ENCODE measurements around the gene PHF2. TPM values are rescaled to one million over a fixed set of nuclear protein-coding genes. Genes with fewer than 3 reads are reported as not detected.

Gene PHF2
- polyA plus RNA-seq, 4 donors = 41.7 to 43.9 (median 43.0) TPM

- no peak for DNase-seq (ENCODE audit: low read depth in 4 of 4, low spot score in 3 of 4)
Observed at GRCh38 chr9:93648181-93648580, 71.8 kb downstream of the PHF2 start.

GRCh38 chr9:93648836-93649235 lies 72.5 kb downstream of the PHF2 start:
- DNase-seq (ENCODE audit: low read depth in 4 of 4, low spot score in 3 of 4) = no peak

DNA sequence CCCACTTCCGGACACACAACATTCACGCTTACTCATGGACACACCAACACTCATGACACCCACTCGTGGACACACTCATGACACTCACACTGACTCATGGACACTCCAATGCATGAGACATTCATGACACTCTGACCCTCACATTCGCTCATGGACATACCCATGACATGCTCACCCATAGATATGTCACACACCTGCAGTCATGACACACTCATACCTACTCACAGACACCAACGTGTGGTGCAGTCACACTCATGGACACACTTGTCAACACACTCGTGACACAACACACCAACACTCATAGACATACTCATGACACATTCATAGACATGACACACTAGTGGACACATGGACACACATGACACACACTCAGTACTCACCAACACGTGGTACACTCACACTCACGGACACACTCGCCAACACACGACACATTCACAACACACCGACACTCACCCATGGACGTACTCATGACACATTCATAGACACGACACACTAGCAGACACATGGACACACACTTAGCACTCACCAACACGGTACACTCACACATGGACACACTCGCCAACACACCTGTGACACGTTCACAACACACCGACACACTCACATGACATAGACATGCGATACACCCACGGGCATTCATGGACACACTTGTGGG lies 73.4 kb downstream of the PHF2 start:
- DNase-seq (ENCODE audit: low read depth in 4 of 4, low spot score in 3 of 4) = no peak

- DNase-seq (ENCODE audit: low read depth in 4 of 4, low spot score in 3 of 4) = no peak
Observed at GRCh38 chr9:93650448-93650847, 74.1 kb downstream of the PHF2 start.

GRCh38 chr9:93651521-93651950 lies 75.2 kb downstream of the PHF2 start:
- DNase-seq (ENCODE audit: low read depth in 4 of 4, low spot score in 3 of 4) = no peak

GRCh38 chr9:93652604-93653592 lies 76.5 kb downstream of the PHF2 start:
- no peak for DNase-seq (ENCODE audit: low read depth in 4 of 4, low spot score in 3 of 4)

DNA sequence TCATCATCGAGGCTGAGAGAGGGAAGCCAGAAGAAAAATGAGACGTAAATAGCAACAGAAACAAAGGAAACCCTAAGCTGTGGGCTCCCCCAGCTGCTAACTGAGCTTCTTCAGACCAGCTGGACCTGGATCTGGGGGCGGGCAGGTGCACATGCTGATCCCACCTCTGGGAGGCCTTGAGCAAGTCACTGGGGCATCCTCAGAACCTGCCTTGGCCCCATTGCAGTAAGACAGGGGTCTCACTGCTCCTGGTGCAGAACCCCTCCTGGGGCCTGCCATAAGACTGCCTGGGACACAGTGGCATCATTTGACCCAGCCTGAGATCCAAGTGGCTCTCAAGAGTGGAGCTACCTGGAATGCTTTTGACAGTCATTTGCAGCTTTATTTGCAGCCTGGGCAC lies 77.4 kb downstream of the PHF2 start:
- no peak for DNase-seq (ENCODE audit: low read depth in 4 of 4, low spot score in 3 of 4)

- no peak for DNase-seq (ENCODE audit: low read depth in 4 of 4, low spot score in 3 of 4)
Observed at GRCh38 chr9:93654351-93654961, 78.1 kb downstream of the PHF2 start.

GRCh38 chr9:93655621-93656425 lies 79.4 kb downstream of the PHF2 start:
- no peak for DNase-seq (ENCODE audit: low read depth in 4 of 4, low spot score in 3 of 4)

DNA sequence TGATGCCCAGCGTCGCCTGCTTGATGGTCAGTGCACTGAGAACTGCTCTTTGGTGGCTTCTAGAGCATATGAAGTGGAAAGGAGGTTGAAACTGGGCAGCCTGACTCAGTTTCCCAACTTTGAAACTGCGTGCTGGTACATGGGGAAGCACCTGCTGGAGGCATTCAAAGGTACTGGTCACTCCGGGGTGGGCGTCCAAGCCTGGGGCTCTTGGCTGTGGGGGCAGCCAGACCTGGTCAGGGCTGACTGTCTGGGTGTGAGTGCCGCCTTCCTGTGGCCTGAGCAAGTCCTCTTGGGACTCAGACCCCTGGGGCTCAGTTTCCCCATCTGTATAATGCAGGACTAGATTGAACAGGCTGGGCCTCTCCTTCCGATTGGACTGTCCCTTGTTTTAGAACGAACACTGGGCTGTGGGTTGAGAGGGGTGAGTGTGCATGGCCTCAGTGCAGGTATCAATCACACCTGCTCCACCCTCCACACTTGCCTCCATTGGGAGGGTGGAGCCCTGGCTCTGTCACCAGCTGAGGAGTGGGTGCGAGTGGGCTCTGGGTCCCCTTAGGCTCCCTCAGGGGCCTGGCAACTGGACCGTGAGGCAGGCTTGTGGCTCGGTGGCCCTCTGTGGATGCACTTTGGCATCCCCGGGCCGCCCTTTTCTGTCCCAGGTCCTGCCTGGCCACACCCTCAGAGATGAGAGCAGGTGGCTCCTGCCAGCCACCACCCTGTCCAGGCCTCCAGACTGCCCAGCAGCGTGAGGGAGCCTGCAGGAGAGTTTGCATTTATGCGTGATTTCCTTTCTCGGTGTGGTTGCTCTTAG lies 80.2 kb downstream of the PHF2 start:
- DNase-seq (ENCODE audit: low read depth in 4 of 4, low spot score in 3 of 4) = no peak

- no peak for DNase-seq (ENCODE audit: low read depth in 4 of 4, low spot score in 3 of 4)
Observed at GRCh38 chr9:93657331-93658111, 81.1 kb downstream of the PHF2 start.

DNA sequence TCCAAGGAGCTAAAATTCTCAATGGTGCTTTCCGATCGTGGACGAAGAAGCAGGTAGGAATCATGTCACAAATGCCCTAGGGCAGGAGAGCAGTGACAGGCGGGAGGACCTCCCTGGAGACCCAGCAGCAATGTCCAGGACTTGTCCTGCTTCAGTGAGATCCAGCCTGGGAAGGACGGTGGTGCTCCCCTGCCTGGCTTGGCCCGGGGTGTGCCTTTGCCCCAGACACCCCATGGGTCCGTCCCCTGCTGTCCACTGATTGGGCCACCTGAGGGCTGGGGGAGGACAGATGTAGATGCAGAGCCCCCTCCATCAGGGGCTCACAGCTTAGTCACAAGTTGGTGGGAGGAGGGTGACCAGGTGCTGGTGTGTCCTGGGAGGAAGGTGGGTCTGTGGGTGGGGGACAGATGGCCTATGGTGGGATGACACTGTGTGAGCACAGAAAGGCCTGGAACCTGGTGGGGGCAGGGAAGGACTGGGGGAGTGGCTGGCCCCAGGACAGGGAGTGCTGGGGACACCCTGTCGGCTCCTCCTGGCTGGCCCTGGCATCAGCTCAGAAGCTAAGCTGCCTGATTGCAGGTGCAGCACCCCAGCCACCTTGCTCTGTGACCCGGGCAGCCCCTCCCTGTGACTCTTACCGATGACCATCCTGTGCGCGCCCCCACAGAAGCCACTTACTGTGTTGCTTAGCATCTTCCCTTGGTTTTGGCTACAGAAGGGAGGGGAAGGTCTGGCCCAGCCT lies 82.0 kb downstream of the PHF2 start:
- DNase-seq (ENCODE audit: low read depth in 4 of 4, low spot score in 3 of 4) = no peak

DNA sequence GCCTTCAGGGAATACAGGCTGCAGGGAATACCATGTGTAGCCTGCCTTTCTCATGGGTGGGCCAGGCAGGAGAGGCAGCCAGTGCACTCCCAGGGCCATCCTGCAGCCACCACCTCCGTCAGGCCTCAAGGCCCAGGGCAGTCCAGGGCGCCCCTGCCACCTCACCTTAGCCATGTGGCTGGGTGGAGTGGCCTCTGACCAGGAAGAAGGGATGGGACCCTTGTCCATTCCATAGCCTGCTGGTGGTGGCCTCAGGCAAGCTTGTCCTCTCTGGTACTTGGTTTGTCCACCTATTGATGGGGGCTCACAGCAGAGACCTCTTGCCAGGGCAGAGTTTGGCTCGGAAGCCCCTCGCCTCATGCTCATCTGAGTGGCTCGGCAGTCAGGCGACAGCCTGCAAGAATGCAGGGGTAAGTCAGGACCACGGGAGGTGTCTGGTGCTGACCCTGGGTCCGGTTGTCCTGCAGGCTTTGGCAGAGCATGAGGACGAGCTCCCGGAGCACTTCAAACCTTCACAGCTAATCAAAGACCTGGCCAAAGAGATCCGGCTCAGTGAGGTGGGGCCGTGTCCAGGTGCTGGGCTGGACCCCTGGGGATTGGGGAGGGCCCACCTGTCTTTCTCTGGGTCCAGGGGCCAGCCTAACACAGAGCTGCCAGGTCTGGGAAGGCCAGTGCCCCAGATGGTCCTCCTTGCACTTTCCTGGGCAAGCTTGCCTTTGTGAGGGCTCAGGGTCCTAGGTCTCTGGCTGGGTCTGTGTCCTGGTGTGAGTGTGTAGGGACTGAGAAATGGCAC lies 82.9 kb downstream of the PHF2 start:
- no peak for DNase-seq (ENCODE audit: low read depth in 4 of 4, low spot score in 3 of 4)

DNA sequence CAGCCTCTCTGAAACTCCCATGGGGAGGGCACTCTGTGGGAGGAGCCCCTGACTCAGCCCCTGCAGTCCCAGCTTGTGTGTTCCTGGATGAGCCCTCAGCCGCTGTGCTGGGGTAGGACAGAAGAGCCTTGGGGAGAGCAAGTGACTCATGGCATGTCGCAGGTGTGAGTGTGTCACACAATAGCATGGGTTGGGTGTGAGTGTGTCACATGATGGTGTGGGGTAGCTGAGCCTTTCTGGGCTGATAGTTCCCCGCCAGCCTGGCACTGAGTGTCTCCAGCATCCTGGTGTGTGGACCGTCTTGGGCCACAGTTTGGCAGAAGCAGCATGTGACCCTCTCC lies 83.4 kb downstream of the PHF2 start:
- no peak for DNase-seq (ENCODE audit: low read depth in 4 of 4, low spot score in 3 of 4)

DNA sequence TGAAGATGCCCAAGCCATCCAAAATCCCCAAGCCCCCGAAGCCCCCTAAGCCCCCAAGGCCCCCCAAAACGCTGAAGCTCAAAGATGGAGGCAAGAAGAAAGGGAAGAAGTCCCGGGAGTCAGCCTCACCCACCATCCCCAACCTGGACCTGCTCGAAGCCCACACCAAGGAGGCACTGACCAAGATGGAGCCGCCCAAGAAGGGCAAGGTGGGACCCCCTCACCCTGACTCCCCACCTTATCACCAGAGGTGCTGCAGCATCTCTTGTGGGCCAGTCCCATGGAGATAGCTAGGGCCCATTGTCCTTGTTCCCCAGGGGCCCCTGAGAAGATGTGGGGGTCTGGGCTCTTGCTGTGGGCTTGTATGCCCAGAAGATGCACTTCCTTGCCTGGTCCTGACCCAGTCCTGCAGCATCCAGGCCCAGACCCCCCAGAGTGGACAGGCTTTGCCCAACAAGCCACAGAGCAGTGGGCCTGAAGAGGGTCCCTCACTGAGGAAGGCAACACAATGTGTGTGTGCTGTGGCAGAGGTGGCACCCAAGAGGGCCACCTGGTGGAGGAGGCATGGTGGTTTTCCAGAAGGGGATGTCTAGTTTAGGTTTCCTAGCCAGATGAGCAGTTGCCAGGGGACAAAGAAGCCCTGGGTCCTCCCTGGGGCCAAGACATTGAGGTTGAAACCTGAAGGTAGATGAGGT lies 84.1 kb downstream of the PHF2 start:
- no peak for DNase-seq (ENCODE audit: low read depth in 4 of 4, low spot score in 3 of 4)

- no peak for DNase-seq (ENCODE audit: low read depth in 4 of 4, low spot score in 3 of 4)
Observed at GRCh38 chr9:93661591-93661990, 85.2 kb downstream of the PHF2 start.

DNA sequence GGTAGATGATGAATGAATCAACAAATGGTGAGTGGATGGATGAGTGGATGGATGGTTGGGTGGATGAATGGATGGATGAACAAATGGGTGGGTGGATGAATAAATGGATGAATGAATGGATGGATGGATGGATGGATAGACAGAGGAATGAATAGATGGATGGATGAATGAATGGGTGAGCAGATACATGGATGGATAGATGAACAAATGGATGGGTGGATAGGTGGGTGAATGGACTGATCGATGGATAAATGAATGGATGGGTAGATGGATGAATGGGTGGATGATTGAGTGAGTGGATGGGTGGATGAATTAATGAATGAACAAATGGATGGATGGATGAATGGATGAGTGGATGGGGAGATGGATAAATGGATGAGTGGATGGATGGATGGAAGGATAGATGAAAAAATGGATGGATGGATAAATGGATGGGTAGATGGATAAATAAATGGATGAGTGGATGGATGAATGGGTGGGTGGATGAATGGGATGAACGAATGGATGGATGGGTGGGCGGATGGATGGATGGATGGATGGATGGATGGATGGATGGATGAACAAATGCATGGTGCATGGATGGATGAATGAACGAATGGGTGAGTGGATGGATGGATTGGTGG lies 85.7 kb downstream of the PHF2 start:
- DNase-seq (ENCODE audit: low read depth in 4 of 4, low spot score in 3 of 4) = no peak
